ENCODE measurements around the gene ANAPC2. TPM values are rescaled to one million over a fixed set of nuclear protein-coding genes. Genes with fewer than 3 reads are reported as not detected.

Gene ANAPC2
- total RNA-seq, 1 donor from 2014 or later, result 73.2 TPM

DNA sequence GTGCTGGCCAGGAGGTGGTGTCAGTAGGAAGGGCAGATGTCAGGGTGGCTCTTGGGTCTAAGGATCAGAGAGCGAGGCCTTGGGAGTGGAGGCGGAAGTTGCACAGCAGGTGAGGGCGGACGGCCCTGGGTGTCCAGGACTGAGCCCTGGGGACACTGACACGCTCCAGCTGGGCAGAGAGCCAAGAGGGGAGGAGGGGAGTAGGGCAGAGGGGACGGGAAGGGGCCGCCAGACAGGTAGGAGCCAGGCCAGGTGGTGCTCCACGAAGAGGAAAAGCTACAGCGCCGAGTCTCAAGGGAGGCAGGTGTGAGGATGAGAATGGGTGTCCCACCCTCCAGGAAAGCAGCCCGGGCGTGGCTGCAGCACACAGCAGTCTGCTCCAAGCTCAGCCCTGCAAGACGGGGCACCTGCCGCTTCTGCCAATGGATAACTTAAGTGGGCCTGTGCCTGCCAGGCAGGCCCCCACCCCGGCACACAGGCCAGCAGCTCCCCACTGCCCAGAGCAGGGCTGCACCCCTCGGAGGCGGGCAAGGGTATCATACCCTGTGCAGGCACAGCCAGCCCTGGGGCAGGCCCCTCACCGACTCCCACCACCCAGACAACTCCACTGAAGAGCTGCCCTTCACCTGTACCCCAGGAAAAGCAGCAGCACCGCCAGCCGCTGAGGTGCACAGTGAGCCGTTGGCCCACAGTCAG, 7.3 kb upstream of the ANAPC2 start:
- no peak for DNase-seq (ENCODE audit: low spot score, unreplicated experiment)
- no peaks in the 10 kb centered on the region for H3K9me3 Mint-ChIP-seq (ENCODE audit: low read depth)
- H3K4me3 Mint-ChIP-seq (ENCODE audit: low read depth), result no peak overlapping the region
- TF ChIP-seq, protein P1, sequence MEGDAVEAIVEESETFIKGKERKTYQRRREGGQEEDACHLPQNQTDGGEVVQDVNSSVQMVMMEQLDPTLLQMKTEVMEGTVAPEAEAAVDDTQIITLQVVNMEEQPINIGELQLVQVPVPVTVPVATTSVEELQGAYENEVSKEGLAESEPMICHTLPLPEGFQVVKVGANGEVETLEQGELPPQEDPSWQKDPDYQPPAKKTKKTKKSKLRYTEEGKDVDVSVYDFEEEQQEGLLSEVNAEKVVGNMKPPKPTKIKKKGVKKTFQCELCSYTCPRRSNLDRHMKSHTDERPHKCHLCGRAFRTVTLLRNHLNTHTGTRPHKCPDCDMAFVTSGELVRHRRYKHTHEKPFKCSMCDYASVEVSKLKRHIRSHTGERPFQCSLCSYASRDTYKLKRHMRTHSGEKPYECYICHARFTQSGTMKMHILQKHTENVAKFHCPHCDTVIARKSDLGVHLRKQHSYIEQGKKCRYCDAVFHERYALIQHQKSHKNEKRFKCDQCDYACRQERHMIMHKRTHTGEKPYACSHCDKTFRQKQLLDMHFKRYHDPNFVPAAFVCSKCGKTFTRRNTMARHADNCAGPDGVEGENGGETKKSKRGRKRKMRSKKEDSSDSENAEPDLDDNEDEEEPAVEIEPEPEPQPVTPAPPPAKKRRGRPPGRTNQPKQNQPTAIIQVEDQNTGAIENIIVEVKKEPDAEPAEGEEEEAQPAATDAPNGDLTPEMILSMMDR (IDR thresholded peaks at IDR 0.05; ENCODE audit: unreplicated experiment), result no peak
- H3K36me3 Mint-ChIP-seq (ENCODE audit: insufficient read depth), result no peaks in the 10 kb centered on the region
- no peaks in the 10 kb centered on the region for H3K27me3 Mint-ChIP-seq
- H3K27ac Mint-ChIP-seq, result peak overlapping the region; percentile 93
- peaks cover 12% of the 10 kb centered on the region for H3K4me1 Mint-ChIP-seq (ENCODE audit: low read depth)

DNA sequence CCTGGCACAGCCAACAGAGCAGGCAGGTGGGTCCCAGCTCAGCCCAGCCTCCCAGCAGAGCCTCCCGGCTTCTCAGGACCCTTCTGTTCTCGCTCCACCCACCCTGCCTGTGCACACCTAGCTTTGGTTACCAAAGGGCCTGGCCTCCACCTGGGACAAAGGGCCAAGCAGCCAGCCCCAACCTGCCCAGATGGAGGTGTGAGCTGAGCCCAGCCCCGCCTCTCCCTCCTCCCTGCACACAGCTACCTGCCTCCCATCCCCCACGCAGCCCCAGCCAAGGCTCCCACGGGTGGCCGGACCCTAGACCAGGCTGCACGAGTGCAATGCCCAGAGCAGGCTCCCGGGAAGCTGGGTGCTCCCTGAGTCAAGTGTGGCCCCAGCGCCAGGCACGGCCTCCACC, 6.5 kb upstream of the ANAPC2 start:
- Mint-ChIP-seq H3K4me1 (ENCODE audit: low read depth) (peaks cover 12% of the 10 kb centered on the region), H3K36me3 (ENCODE audit: insufficient read depth) (no peaks in the 10 kb centered on the region), H3K27me3 (no peaks in the 10 kb centered on the region), H3K27ac (peak overlapping the region; percentile 93), H3K4me3 (ENCODE audit: low read depth) (no peak overlapping the region), H3K9me3 (ENCODE audit: low read depth) (no peaks in the 10 kb centered on the region)
- TF ChIP-seq, protein P1 (IDR thresholded peaks at IDR 0.05; ENCODE audit: unreplicated experiment), result no peak
- DNase-seq (ENCODE audit: low spot score, unreplicated experiment), result no peak

DNA sequence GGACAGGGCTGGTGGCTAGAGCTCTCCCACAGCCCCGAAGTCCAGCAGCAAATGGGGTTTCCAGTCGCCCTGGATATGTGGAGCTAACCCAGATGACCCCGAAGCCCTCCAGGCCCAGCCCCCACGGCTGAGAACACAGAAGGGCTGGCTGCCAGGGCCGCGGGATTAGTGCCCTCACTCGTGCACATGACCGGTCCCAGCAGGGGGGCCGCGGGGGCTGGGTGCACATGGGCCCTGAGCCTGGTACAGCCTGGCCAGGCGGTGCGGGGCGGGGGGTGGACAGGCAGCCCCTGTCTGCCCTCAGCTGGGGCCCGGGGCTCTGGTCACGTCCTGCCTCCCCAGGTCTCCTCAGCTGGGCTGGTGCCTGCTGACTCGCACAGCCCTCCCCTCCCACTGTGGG, 6.0 kb upstream of the ANAPC2 start:
- Mint-ChIP-seq H3K9me3 (ENCODE audit: low read depth) (no peaks in the 10 kb centered on the region), H3K4me1 (ENCODE audit: low read depth) (peaks cover 12% of the 10 kb centered on the region), H3K36me3 (ENCODE audit: insufficient read depth) (no peaks in the 10 kb centered on the region), H3K27me3 (no peaks in the 10 kb centered on the region), H3K4me3 (ENCODE audit: low read depth) (no peak overlapping the region), H3K27ac (no peak overlapping the region)
- no peak for DNase-seq (ENCODE audit: low spot score, unreplicated experiment)
- TF ChIP-seq, protein P1 (IDR thresholded peaks at IDR 0.05; ENCODE audit: unreplicated experiment), result no peak

DNA sequence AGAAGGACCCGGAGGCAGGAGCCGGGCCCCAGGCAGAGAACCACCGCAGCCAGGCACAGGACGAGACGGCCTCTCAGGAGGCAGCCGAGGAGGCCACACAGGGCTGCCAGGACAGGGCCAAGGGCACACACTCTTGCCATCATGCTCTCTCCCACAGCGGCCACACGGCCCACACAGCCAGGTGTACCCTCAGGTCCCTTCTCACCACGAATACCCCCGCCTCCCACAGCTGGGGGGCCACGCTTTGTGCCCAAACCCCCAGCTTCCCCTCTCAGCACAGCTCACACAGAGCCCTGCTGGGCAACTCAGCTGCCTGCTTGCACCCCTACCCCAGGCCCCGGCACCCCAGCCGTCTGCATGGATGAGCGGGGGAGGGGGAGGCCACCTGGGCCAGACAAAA, 5.4 kb upstream of the ANAPC2 start:
- no peak overlapping the region for H3K4me3 Mint-ChIP-seq (ENCODE audit: low read depth)
- peaks cover 15% of the 10 kb centered on the region for H3K4me1 Mint-ChIP-seq (ENCODE audit: low read depth)
- TF ChIP-seq, protein P1 (IDR thresholded peaks at IDR 0.05; ENCODE audit: unreplicated experiment), result no peak
- DNase-seq (ENCODE audit: low spot score, unreplicated experiment), result no peak
- no peak overlapping the region for H3K27ac Mint-ChIP-seq
- H3K36me3 Mint-ChIP-seq (ENCODE audit: insufficient read depth), result no peaks in the 10 kb centered on the region
- no peaks in the 10 kb centered on the region for H3K9me3 Mint-ChIP-seq (ENCODE audit: low read depth)
- H3K27me3 Mint-ChIP-seq, result no peaks in the 10 kb centered on the region

DNA sequence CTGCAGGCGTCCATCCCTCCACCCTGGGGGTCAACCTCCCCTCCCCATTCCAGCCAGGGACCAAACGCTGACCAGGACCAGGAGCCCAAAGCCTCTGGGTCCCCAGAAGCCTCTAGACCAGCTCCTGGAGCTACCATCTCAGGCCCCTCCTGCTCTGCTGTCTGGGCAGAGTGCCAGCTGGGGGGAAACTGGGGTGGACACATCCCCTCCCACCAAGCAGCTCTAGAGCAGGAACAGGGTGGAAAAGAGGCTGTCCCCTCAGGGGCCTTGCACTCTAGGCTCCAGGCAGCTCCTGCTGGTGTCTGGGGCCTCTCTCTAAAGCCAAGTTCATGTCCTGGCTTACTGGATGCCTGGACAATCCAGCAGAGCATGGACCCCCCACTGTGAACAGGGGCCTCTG, 4.5 kb upstream of the ANAPC2 start:
- no peaks in the 10 kb centered on the region for H3K9me3 Mint-ChIP-seq (ENCODE audit: low read depth)
- H3K4me3 Mint-ChIP-seq (ENCODE audit: low read depth), result no peak overlapping the region
- no peaks in the 10 kb centered on the region for H3K27me3 Mint-ChIP-seq
- no peak overlapping the region for H3K27ac Mint-ChIP-seq
- TF ChIP-seq, protein P1 (IDR thresholded peaks at IDR 0.05; ENCODE audit: unreplicated experiment), result no peak
- DNase-seq (ENCODE audit: low spot score, unreplicated experiment), result no peak
- no peaks in the 10 kb centered on the region for H3K36me3 Mint-ChIP-seq (ENCODE audit: insufficient read depth)
- H3K4me1 Mint-ChIP-seq (ENCODE audit: low read depth), result peaks cover 11% of the 10 kb centered on the region
